Stimulated activated naive CD8-positive, alpha-beta T cell treated with anti-CD3 and anti-CD28 coated beads, Interleukin-15, Interleukin-2, amounts not matched to agents 100 U/mL and 50 U/mL, for 24 hours (primary cell): ENCODE data around the gene XPO4.
"Not testable (repeated sequence)": the region's sequence is repeated elsewhere in the genome, so short reads cannot be mapped to it uniquely, and the experiment has no call there.

Source experiments
- ATAC-seq: fragments of 150-1000 bp; cut with Tn5 transposase; one replicate; pipeline ENCODE4 v1.10.0; 2021
- DNase-seq: peaks from one replicate; pipeline ENCODE4 v3.0.0; 2021

XPO4 gene

DNA sequence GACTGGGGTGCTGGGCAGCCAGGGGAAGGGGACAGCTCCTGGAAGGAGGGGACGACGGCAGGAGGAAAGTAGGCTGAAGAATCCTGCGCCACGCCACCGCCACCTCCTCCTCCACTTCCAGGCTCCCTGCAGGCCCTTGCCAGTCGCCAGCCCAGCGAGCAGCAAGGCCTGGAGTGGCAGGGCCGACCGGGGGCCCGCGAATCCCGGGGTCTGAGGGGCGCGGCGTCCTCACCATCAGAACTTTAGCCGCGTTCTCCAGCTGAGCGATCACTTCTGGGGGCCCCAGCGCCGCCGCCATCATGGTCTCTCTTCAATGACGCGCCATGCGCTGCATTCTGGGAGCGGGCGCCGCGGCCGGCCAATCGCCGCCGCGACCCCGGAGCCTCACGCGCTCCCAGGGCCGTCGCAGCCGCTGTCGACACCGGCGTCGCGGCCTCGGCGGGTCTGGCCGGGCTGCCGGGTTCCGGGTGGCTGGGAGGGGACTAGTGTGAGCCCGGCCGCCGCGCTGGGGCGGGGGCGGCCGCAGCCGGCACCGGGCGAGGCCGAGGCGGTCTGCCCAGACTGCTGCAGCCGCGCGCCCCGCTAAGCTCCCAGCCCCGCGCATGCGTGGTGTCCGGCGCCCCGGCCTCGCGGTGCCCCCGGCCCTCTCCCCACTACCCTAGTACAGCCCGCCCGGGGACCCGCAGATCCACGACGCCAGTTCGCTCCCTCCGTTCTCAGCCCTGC lies at the start of gene XPO4:
Gene XPO4, minus strand, starts transcription at position 309 of the 726 bp plus-strand sequence. Its CDS starts 8 bp downstream, at position 301.
- peak; percentile 86 for DNase-seq
- peak; percentile 93 for ATAC-seq

DNA sequence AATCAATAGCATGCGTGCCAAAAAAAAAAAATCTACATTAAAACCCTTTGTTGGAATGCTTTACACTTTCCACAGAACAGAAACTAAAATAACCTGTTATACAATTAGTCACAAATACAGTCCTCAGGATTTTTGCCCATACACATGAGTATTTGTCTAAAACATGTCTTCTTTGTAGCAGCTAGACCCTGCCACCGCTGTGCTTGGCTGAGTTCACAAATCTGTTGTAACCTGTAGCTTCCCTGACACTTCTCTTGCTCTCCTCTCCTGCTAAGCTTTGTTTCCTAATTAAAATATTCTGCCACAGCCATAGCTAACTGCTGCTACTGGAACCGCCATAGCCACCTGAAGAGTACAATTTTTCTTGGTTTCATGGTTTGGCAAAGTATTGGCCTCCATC lies 45.5 kb upstream of the XPO4 start:
- not testable (repeated sequence) for ATAC-seq, DNase-seq

DNA sequence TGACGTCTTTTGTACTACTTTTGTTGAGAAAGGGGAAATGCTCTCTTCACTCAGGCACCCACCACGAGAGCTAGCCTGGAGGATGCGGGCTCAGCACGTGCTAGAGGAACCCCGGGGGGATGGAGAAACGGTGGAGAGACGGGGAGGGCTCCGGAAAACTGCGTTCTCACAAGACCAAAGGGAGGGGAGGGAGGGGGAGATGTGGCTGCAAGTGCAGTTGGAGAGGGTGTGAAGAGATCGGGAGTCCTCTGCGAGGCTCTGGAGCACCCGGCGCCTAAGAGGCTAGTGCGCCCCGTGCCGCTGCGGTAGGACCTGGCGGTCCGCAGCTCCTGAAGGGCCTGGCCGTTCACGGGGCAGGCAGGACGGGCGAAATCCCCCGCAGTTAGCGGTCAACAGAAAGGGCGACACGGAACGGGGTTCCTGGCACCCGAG lies 43.4 kb upstream of the XPO4 start:
- no peak for ATAC-seq

DNA sequence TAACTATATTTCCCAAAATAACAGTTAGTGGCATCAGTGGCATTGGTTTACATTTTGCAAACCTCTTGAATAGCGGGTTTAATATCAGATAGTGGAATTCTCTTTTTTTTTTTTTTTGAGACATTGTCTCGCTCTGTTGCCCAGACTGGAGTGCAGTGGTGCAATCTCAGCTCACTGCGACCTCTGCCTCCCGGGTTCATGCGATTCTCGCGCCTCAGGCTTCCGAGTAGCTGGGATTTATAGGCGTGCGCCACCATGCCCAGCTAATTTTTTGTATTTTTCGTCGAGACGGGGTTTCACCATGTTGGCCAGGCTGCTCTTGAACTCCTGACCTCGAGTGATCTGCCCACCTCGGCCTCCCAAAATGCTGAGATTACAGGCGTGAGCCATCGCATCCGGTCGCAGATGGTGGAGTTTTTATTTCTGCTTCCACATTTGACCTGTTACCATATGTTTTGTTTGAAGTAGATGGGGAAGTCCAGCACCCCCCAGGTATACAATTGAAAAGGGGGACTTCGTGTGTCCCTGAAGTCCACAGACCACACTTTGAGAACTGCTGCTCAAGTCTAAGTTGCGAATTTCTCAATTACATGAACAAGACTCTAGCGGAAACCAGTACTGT lies 40.5 kb upstream of the XPO4 start:
- DNase-seq (no peak), ATAC-seq (no peak)

More for the DNA sequence above, 43.4 kb upstream of the XPO4 start:
- no peak for DNase-seq

DNA sequence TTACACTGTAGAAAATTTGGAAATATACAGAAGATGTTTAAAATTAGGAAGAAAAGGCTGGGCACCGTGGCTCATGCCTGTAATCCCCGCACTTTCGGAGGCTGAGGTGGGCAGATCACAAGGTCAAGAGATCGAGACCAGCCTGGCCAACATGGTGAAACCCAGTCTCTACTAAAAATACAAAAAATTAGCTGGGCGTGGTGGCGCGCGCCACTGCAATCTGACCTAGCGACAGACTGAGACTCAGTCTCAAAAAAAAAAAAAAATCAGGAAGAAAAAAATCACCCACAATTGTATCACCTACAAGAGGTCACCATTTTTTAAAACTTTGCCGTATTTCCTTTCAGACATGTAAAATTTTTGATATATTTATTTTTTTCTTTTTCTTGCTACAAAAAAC lies 38.0 kb upstream of the XPO4 start:
- DNase-seq, ATAC-seq: not testable (repeated sequence)

DNA sequence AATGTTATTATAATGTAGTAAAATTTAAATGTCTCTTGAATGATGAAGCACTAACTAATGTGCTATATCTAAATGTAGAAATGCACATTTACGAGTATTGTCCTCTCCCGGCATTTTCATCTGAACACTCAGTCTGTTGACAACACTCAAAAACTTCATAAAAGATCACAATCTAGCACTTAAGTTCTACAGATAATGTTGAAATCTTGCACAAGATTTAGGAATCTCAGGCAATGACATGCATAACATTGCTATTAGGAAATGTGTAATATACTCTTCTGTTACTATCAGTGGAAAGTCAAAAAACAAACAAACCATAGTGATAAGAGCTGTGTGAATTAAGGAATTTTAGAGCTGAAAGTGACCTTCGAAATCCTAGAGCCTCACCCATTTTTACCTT lies 37.5 kb upstream of the XPO4 start:
- DNase-seq, result no peak
- no peak for ATAC-seq

DNA sequence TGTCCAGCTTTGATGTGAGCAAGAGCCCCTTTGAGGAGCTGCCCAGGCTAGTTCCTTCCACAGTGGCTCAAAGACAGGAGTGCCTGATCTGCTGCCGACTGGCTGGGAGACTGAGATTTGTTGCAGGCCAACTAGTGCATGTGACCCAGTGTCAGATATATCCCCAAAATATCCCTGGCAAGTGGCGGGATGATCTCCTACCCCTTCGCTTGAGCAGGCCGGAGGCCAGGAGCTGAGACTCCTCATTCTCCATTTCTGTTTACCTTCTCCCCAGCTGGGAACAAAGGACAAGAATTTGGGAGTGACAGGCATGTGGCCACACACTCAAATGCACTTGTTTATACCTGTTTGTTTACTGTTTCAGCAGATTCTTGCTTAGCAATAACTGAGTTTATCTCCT lies 37.1 kb upstream of the XPO4 start:
- ATAC-seq (no peak), DNase-seq (no peak)

DNA sequence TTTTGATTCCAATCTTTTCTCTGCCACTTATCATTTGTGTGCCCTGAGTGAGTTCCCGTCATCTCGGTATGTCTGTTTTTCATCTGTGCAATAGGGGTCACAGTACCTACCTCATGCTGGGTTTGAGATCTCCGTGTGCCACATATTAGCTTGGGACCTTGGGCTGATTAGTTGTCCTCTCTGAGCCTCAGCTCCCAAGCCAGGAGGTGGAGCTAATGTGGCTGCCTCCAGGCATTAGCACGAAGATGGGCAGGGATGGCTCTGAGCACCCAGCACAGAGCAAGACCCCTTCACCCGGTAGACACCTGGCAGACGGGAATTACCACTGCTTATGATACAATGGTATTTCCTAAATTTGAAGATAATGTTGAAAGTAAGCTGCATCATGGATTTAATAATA lies 35.8 kb upstream of the XPO4 start:
- ATAC-seq, result no peak
- no peak for DNase-seq

DNA sequence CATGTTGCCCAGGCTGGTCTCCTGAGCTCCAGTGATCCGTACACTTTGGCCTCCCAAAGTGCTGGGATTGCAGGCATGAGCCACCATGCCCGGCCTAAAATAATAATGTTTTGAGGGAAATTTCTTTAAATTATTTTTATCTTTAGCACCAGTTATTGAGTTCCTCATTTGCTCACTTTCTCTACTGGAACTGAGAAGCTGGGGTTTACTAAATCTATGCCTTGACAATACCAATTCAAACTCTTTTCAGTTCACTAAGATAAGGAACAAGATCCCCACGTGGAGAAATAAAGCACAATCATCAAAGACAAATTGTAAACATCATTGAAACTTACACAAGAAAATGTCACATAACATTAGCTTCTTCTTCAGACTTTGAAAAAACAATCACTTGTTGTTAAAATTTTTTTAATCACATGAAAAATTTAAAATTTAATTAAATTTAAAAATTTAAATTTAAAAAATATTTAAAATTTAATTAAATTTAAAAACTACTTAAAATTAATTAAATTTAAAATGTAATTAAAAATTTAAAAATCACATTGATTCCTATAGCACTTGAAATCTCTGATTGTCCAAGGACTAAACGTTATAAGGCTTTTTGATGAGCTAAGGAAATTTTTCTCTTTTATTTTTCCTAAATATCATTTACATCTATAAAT lies 25.2 kb upstream of the XPO4 start:
- no peak for ATAC-seq
- no peak for DNase-seq

DNA sequence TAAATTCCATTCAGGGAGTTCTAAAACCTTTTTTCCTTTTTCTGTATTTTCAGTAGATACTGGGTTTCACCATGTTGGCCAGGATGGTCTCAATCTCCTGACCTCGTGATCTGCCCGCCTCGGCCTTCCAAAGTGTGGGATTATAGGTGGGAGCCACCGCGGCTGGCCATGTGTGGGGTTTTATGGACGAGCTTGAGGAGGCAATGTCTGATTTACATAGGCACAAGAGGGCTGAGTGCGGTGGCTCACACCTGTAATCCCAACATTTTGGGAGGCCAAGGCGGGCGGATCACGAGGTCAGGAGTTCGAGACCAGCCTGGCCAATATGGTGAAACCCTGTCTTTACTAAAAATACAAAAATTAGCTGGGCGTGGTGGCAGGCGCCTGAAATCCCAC lies 22.8 kb upstream of the XPO4 start:
- not testable (repeated sequence) for DNase-seq, ATAC-seq

DNA sequence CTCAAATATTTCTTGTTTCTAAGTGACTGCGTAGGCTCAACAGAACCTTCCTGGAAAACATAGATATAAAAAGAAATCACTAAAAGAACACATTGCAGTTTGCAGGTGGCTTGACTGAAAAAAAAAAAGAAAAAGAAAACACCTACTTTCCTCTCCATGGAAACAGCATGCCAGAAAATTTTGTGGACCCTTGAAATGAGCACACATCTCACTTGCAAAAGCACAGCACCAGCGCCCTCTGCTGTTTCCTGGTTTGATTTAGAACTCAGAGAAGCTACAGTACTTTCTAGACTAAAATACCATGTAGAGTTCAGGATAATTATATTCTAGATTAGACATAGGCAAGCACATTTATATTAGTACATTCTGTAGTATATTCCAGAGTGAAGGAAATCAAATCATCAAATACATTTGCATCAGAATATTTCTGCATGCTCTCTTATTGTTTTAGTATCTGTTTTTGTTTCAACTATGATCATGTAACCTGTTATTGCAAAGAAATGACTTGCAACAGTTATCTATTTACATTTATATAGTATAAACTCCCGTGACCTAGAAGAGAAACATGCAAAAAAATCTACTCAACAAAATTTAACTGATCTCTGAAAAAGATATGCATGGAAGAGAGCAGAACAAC lies 22.3 kb upstream of the XPO4 start:
- peak; percentile 85 for DNase-seq
- no peak for ATAC-seq

DNA sequence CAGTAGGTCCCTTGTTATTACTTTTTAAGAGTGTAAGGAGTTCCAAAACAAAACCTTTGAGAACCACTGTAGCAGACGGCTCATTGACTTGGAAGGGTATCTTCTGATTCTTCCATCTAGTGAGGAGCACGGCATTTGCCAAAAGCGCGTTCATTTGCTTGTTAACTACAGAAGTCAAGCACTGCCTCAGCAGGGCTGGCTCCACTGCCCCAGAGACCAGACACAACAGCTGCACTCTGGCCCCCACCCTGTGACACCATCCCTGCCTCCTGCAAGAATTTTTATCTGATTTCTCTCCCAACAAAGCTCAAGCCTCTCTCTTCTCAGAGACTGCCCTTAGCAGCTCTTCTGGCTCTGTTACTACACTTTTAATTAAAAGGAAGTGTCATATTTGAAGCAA lies 20.7 kb upstream of the XPO4 start:
- ATAC-seq (no peak), DNase-seq (no peak)

DNA sequence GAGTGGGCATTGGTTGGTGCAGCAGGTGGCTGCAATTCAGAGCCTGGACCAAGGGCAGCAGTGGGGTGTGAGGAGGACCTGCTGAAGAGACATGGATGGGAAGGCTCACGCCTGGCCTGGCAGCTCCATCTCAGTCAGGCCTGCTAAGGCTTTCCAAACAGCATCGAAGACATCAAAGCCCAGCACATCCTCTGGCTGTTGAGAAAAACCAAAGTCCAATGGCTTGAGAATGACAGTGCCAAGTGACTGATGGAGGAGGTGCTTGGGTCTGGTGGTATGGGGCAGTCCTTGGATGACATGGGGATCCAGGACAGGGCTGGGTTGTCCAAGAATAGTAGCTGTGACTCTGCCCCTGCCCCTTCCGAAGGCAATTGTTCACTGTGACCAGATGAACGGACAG lies 19.0 kb upstream of the XPO4 start:
- DNase-seq (no peak), ATAC-seq (no peak)

DNA sequence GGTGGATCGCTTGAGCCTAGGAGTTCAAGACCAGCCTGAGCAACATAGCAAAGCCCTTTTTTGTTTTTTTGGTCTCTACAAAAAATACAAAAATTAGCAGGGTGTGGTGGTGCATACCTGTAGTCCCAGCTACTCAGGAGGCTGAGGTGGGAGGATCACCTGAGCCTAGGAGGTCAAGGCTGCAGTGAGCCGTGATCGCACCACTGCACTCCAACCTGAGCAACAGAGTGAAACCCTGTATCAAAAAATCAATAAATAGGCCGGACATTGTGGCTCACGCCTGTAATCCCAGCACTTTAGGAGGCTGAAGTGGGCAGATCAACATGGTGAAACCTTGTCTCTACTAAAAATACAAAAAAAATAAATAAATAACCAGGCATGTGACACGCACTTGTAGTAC lies 13.1 kb upstream of the XPO4 start:
- not testable (repeated sequence) for ATAC-seq, DNase-seq

DNA sequence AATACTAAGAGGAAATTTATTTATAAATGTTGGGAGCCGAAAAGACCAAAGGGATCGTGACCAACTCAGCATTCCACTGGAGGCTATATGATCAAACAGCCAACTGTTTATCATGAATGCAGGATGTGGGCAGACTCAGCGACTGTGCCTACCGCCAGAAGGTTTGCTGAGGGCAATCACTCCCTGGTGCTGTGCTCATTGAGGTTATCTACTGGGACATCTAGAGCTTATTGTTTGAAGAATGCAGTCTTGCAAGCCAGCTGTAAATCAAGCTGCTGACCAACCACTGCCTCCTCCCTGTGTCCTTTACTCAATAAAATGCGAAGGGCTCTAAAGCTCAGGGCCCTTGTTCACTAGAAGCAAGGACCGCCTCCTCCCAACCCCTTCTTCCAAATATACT lies 8.5 kb upstream of the XPO4 start:
- no peak for DNase-seq
- ATAC-seq, result no peak

DNA sequence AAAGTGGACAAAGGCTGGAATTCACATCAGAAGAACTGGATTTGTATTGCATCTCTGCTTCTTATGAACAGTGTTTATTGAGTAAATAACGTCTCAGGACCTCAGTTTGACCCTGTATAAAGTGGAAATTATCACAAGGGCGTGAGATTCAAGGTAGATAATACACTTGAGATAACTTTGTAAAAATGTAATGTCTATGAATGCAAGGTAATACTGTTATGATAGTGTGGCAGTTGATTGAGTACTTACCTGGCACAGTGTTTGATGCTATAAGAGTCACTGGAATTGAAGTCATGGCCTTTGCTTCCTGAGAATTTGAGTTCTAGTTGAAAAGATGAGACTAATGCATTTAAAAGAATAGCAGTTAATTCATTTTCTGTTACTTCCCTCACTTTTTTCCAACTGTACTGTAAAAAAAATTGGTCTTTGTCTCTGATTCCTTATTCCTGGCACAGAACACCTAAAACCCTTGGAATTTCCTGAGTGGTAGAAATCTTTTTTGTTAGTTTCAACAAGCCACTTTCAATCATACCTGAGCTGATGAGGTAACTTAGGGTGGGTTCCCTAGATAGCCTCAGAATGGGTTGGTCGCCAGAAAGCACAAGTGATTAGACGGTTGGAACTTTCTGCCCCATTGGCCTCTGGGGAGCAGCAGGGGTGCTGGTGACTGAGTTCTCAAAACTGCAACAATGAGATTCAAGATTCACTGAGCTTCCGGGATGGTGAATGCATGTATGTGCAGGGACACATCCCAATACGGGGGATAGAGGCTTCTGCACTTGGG lies 6.4 kb upstream of the XPO4 start:
- DNase-seq (no peak), ATAC-seq (no peak)

DNA sequence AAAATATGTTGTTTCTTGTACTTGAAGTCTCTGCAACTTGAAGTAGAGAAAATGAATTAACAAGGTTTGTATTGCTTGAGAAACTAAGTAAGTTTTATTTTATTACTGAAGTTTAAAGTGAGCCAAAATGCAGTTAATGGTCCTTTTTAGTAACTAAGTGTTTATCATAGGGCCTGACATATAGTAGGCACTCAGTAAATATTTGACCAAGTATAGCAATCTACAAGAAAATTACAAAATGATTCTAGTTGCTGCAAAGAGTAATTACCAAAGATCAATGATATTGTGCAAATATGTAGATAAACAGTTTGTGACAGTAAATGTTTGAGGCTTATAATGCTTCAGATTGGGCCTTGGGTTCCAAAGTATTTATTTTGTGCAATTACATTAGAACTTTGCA lies 2.4 kb upstream of the XPO4 start:
- DNase-seq (no peak), ATAC-seq (no peak)

DNA sequence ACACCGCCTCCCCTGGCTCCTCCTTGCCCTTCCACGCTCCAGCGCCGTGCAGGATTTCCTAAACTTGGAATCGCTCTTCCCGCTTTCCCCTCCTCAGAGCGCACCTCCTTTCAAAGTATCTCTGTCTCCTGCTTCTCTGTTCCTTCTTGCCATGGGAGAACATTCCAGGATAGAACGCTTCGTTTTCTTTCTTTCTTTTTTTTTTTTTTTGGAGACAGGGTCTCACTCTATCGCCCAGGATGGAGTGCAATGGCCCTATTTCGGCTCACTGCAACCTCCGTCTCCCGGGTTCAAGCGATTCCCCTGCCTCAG lies 574 bp upstream of the XPO4 start:
- DNase-seq, result no peak
- ATAC-seq, result no peak

DNA sequence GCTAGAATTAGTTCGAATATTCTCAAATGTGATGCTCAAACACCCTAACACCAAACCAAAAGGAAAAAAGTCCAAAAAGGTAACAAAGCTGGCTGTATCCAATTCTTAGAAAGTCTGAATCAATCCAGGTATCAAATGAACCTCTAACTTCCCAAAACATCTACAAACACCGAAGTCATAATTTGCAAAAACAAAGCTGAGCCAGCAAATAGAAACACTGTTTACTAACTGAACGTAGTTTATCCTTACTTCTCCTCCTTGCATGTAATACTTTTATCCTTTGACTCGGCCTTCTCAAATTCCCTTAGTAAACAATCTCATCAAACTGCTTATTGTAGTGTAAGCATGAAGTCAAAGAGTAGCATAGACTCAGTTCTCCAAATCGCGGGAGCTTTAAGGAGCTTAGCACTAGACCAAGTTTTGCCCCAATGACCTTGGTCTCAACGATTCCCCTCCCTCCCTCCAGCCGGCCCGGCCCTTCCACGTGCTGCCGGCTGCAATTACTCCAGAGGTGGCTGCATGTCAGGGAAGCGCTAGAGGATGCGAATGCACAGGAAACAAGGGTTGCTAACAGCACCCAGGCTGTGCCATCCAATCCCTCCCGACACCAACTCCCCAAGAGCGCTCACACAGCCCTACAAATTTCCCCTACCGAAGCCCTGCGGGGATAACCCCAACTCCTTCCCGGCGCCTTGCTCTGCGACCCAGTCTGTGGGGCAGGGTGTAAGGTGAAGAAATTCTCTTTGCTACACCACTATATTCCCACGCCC lies 693 bp downstream of the XPO4 start:
- DNase-seq (peak; percentile 54), ATAC-seq (peak; percentile 43)

DNA sequence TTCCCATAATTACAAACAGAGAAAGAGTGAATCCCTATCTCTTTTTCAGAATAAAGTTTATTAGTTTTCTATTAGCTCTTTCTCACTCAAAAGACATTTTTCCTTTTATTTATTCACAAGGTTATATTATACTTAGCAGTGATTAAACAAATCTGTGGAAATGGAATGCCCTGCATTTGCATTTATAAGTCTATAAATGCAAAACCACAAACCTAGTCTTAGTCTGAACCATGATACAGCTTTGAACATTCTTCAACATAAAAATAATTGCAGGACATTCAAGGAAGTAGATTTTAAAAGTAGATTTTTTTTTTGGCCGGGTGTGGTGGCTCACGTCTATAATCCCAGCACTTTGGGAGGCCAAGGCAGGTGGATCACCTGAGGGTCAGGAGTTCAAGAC lies 8.3 kb downstream of the XPO4 start:
- no peak for ATAC-seq
- DNase-seq, result no peak

DNA sequence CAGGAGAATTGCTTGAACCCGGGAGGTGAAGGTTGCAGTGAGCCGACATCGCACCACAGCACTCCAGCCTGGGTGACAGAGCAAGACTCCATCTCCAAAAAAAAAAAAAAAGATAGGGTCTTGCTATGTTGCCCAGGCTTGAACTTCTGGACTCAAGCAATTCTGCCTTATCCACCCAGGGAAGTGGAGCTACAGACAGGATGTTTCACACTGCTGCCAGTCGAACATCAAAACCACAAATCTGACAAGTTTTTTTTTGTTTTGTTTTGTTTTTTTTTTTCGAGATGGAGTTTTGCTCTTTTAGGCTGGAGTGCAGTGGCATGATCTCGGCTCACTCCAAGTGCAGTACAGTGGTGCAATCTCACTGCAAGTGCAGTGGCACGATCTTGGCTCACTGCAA lies 10.8 kb downstream of the XPO4 start:
- ATAC-seq (no peak), DNase-seq (no peak)

DNA sequence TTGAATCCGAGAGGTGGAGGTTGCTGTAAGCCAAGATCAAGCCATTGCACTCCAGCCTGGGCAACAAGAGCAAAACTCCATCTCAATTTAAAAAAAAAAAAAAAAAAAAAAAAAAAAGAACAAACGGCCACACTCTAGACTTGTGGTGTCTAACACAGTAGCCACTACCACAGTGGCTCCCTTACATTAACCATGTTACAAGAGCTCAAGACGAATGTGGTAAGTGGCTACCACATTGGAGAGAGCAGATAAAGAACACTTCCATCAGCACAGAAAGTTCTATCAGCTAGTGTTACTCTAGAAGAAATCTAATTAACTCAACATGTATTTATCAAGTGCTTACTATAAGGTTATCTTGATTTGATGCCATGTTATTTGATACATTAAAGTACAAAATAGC lies 11.5 kb downstream of the XPO4 start:
- ATAC-seq (no peak), DNase-seq (no peak)
